GM19438 (cell line): ENCODE measurements around the gene DIPK2B.

Experiments used
- ATAC-seq: cut with Tn5 transposase; IDR thresholded peaks from one replicate; pipeline ENCODE4 v1.9.1; 2021; ENCODE audit warnings: low read depth; ENCODE audit not compliant: unreplicated experiment

DIPK2B gene

DNA sequence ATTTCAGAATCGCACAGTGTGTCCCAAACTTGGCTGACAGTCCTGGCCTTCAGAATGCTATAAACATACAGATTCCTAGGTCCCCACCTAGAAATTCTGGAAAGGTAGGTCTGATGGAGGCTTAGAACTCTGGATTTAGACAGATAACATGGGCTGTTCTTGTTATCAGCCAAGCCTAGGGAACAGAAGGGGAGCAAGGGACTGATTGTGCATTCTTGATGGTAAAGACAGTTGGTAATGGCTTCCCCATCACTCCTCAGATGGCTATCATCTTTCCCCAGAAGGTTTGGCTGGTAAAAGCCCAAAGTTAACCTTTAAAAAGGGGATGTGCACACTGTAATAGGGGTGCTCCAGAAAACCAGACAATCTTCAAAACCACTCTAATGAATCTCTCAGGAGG is 35.7 kb downstream of the DIPK2B start:
- ATAC-seq, result no peak

DNA sequence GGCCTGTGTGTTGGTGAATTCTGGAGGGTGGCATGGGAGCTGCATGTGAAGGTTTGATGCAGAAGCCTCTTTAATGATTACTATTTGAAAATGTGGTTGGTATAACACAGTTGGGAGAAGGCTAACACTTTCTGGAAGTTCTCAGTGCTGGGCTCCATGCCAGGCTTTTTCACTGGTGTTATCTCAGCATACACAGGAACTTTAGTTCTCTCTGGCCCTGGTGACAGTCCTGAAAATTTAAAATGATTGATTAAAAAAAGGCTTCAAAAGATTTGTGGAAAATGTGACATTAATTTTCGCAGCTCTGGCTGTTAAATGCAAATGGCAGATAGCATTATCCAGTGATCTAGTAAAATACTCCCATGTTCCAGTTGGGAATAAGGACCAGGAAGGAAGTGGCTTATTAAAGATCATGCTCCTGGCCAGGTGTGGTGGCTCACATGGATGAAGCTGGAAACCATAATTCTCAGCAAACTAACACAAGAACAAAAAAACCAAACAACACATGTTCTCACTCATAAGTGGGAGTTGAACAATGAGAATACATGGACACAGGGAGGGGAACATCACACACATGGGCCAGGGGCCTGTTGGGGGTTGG is 36.6 kb downstream of the DIPK2B start:
- no peak for ATAC-seq

DNA sequence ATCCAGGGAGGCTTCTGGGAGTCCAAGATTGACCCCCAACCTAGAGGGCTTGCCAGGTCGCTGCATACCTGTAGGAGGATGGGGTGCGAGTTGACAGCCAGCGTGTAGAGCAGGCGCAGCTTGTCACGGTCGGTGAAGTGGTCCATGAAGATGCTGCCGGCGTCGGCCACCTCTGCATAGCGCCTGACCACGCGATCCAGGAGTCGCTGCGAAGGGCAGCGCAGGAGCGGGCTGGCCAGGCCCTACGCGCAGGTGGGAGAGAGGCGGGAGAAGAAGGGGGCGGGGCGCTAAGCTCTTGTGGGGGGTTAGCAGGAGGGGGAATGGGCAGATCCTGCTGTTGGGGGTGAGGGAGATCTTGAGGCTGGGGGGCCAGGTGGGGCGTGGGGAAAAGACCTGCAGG is 43.0 kb downstream of the DIPK2B start:
- no peak for ATAC-seq

DNA sequence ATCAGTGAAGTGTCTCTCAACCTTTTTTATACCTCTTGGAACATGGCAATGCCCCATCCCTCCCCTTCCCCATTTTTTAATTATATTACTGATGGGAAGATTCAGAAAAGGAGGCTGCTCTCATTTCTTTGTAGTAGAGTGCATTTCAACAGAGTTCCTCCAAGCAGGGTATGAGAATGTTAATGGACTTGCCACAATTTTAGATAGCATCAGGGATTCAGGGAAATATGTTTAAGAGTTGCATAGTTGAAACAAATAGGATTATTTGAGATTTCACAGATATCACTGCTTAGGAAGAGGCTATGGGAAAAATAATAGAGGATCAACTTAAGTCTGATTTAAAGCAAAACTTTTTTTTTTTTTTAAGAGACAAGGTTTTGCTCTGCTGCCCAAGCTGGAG is 46.2 kb downstream of the DIPK2B start:
- ATAC-seq, result no peak

DNA sequence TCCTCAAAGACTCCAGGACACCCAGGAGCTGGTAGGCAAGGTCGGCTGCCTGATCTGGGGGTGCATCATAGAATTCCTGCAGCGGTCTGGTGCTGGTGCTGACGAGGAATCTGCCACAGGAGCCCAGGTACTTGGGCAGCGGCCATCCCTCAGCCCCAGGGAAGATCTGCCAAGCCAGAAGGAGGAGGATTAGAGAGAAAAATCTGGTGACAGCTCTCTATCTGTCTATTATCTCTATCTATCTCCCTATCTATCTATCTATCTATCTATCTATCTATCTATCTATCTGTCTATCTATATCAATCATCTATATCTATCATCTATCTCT is 46.7 kb downstream of the DIPK2B start:
- ATAC-seq, result no peak
